Calu3 (cell line): ENCODE data around the gene SDK2. TPM values are rescaled to one million over a fixed set of nuclear protein-coding genes. Genes with fewer than 3 reads are reported as not detected.

Experiments
- BruUV-seq: library from RNA; stranded (reverse); fragments of 400-500 nt; replicated peaks from 2 replicates; lab custom pipeline; 2021; lab: Mats Ljungman, UMichigan
- CTCF ChIA-PET: fragments of 300-600 bp; sonication (Branson Sonifier 250); formaldehyde crosslinking; loops from one replicate; lab custom pipeline; 2022; ENCODE audit warnings: antibody characterized with exemption; lab: Charles Lee
- DNase-seq: peaks from one replicate; pipeline ENCODE4 v3.0.0; 2022
- H3K27ac Mint-ChIP-seq: one replicate; pipeline ENCODE4 v1.8.0; 2022; ENCODE audit warnings: mixed read lengths; ENCODE audit not compliant: unreplicated experiment
- H3K27me3 Mint-ChIP-seq: one replicate; pipeline ENCODE4 v1.8.0; 2022; ENCODE audit warnings: mixed read lengths; ENCODE audit not compliant: unreplicated experiment
- H3K36me3 Mint-ChIP-seq: one replicate; pipeline ENCODE4 v1.8.0; 2022; ENCODE audit warnings: mild to moderate bottlenecking, moderate library complexity, mixed read lengths; ENCODE audit not compliant: insufficient read depth, unreplicated experiment
- H3K4me1 Mint-ChIP-seq: one replicate; pipeline ENCODE4 v1.8.0; 2022; ENCODE audit warnings: mild to moderate bottlenecking, low read depth, mixed read lengths; ENCODE audit not compliant: unreplicated experiment
- H3K4me3 Mint-ChIP-seq: one replicate; pipeline ENCODE4 v1.8.0; 2022; ENCODE audit warnings: mild to moderate bottlenecking, low read depth, moderate library complexity, mixed read lengths; ENCODE audit not compliant: unreplicated experiment
- H3K9me3 Mint-ChIP-seq: one replicate; pipeline ENCODE4 v1.8.0; 2022; ENCODE audit warnings: low read depth, mixed read lengths; ENCODE audit not compliant: unreplicated experiment
- CTCF ChIP-seq: fragments of 200-600 bp; IDR thresholded peaks from one replicate; pipeline ENCODE4 v1.8.0; 2022; ENCODE audit warnings: antibody characterized with exemption; ENCODE audit not compliant: unreplicated experiment
- intact Hi-C: fragments of 100-400 bp; cut with micrococcal nuclease; formaldehyde crosslinking; loops from one replicate; pipeline ENCODE4 v1.10.0; 2022; ENCODE audit not compliant: unreplicated experiment
- total RNA-seq: library from RNA; stranded (reverse); gene quantifications from 2 replicates; pipeline ENCODE4 v1.2.3, GENCODE V29; 2022

SDK2 gene
- total RNA-seq, 1 experiment from 2014 or later: not detected

DNA sequence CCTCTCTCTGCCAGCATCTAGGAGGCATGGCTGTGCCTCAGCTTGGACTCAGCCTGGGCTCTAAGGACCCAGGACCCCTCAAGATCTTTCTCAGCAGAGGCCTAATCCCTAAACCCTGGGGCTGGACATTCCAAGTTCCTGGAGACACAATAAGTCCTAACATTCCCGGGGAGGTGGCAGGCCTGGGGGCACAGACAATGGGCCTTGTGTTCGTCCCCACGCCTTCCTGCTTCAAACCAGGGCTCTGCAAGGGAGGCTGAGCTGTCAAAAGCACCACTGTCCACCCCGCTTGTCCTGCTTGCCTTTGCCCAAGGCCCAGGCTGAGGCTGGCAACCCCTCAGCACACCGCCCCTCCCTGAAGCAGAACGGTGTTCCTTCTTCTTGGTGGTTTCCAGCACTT lies 13.7 kb downstream of the SDK2 start:
- H3K4me3 Mint-ChIP-seq: no peak overlapping the region
- H3K36me3 Mint-ChIP-seq: no peaks in the 10 kb centered on the region
- no TSS peak for BruUV-seq
- no peaks in the 10 kb centered on the region for H3K9me3 Mint-ChIP-seq
- CTCF ChIA-PET: no interaction called here
- H3K4me1 Mint-ChIP-seq: no peaks in the 10 kb centered on the region
- TF ChIP-seq CTCF: no peak
- no peak for DNase-seq
- peaks cover 78% of the 10 kb centered on the region for H3K27me3 Mint-ChIP-seq
- intact Hi-C loops: no loop called here
- H3K27ac Mint-ChIP-seq: no peak overlapping the region

DNA sequence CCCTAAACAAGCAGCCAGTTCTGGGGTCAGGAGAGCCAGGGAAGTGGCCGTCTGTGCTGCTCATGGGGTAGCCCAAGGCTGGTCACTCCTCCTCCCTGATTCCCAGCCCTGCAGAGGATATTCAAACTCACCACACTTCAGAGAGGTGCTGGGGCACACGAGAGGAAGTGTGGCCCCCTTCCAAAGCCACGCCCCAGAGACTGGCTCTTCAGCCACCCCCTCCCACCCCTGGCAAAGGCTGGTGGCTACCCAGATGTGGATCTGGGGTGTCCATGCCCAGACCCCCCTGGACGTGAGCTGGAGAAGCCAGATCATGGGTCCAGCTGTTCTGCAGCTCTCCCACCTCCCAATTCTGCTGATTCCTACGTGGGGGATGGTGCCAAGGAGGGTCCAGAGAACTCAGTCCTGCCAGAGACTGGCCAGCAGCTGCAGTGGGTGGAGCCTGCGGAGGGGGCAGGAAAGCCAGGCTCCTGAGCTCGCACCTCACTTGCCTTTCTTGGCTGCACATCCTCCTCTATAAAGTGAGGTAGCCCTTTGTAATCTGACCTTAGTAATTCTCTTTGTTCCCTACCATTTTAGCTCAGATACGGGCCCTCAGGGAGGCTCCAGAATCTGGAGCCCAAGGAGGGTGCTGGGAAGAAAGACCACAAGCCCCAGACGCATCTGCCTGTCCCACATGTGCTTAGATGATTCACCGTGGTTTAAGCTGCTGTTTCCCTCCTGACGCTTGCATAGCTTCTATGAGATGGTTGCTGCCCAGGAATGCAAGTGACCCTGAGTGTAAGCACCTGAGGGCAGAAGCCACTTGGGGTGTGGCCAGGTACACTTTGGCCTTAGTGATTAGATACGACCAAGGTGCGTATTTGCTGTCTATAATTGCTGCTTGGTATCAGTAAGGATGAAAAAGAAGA lies 15.3 kb downstream of the SDK2 start:
- intact Hi-C loops: no loop called here
- no TSS peak for BruUV-seq
- no peaks in the 10 kb centered on the region for H3K4me1 Mint-ChIP-seq
- DNase-seq: no peak
- H3K27ac Mint-ChIP-seq: no peak overlapping the region
- peaks cover 78% of the 10 kb centered on the region for H3K27me3 Mint-ChIP-seq
- TF ChIP-seq CTCF: no peak
- H3K9me3 Mint-ChIP-seq: no peaks in the 10 kb centered on the region
- no peaks in the 10 kb centered on the region for H3K36me3 Mint-ChIP-seq
- H3K4me3 Mint-ChIP-seq: no peak overlapping the region
- CTCF ChIA-PET: no interaction called here

DNA sequence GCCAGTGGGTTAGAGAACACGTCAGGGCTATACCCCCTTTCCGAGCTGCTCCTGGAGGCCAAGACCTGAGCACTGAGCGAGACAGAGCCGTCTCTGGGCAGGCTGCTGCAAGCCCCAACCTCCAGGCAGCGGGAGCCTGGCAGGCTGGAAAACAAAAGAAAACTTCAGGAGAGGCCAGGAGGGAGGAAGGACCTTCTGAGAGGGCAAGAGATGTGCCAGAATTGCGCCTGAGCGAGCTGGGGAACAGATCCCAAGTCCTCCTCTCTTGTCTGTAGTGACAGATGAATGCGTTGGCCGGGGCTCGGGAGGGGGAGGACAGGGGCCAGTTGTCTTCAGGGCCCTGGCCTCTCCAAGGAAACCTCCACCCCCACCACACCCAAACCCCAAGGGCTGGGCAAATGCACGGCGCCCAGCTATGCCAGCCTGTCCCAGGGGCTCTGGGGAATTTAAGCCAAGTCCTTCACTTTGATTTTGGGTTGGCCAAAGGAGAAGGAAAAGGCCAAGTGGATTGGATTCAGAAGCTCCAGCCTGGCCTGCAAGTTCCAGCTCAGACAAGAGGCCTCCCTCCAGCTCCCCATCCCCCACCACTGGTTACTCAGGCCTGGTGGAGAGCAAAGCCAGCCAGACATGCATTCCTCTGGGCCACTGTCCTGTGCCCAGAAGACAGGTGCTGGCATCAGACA lies 18.1 kb downstream of the SDK2 start:
- Mint-ChIP-seq H3K36me3 (no peaks in the 10 kb centered on the region), H3K4me3 (no peak overlapping the region), H3K27ac (no peak overlapping the region), H3K4me1 (no peaks in the 10 kb centered on the region), H3K27me3 (peaks cover 78% of the 10 kb centered on the region), H3K9me3 (no peaks in the 10 kb centered on the region)
- TF ChIP-seq CTCF: no peak
- intact Hi-C loops: no loop called here
- CTCF ChIA-PET: no interaction called here
- no peak for DNase-seq
- no TSS peak for BruUV-seq

- BruUV-seq: no TSS peak
- Mint-ChIP-seq H3K27ac (no peak overlapping the region), H3K4me3 (no peak overlapping the region), H3K36me3 (no peaks in the 10 kb centered on the region), H3K27me3 (peaks cover 83% of the 10 kb centered on the region), H3K4me1 (no peaks in the 10 kb centered on the region), H3K9me3 (no peaks in the 10 kb centered on the region)
- no peak for TF ChIP-seq CTCF
- CTCF ChIA-PET: no interaction called here
- DNase-seq: no peak
- intact Hi-C loops: no loop called here
Observed at GRCh38 chr17:73625006-73625405, 19.2 kb downstream of the SDK2 start.
